ENCODE data around the gene FZD10.

The FZD10 gene
- total RNA-seq: 0 to 0.18 (median 0) reads per million in 9 experiments

DNA sequence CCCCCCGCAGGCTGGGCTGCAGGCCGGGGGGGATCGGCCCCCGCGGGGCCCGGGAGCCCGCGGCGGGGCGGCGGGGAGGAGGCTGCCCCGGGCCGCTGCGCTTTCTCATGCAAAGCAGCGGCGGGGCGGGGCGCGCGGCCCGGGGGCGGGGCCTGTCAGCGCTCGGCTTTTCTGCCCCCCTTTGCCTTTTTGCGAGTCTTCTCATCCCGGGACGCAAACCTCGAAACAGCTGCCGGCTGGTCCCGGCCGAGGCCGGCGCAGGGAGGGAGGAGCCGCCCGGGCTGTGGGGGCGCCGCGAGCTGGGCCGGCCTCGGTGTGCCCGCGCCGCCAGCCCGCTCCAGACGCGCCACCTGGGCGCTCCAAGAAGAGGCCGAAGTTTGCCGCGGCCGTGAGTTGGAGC, at the start of gene FZD10:
Gene FZD10, plus strand, starts transcription at position 198 of the 400 bp plus-strand sequence. CDS start 479 bp downstream, outside the sequence.
- DNase-seq (no peak), ATAC-seq (replicated peaks) (no peak)
- no peak within 1 kb of the TSS for H3K27ac Mint-ChIP-seq
- H3K36me3 Mint-ChIP-seq (ENCODE audit: insufficient read depth): no peaks in the 10 kb centered on the region
- H3K4me1 Mint-ChIP-seq (ENCODE audit: low read depth in 2 of 2): no peaks in the 10 kb centered on the region
- H3K4me3 Mint-ChIP-seq: no peak within 1 kb of the TSS
- H3K9me3 Mint-ChIP-seq: no peaks in the 10 kb centered on the region
- peaks cover 11 to 36% of the 10 kb centered on the region in 2 donors for H3K27me3 Mint-ChIP-seq

GRCh38 chr12:130114952-130115351, 47.3 kb upstream of the FZD10 start:
- Mint-ChIP-seq H3K4me3 (no peak overlapping the region), H3K9me3 (peaks cover 9 to 12% of the 10 kb centered on the region in 2 donors), H3K4me1 (ENCODE audit: low read depth in 2 of 2) (no peaks in the 10 kb centered on the region), H3K27me3 (peaks cover 0 to 20% of the 10 kb centered on the region in 2 donors), H3K27ac (no peak overlapping the region), H3K36me3 (ENCODE audit: insufficient read depth) (peaks cover 4% of the 10 kb centered on the region)
- DNase-seq (no peak), ATAC-seq (replicated peaks) (no peak)

GRCh38 chr12:130115646-130116045, 46.6 kb upstream of the FZD10 start:
- peaks cover 5 to 6% of the 10 kb centered on the region in 2 donors for H3K9me3 Mint-ChIP-seq
- peaks cover 0 to 27% of the 10 kb centered on the region in 2 donors for H3K27me3 Mint-ChIP-seq
- ATAC-seq (replicated peaks) (no peak), DNase-seq (no peak)
- H3K4me3 Mint-ChIP-seq: no peak overlapping the region
- H3K27ac Mint-ChIP-seq: no peak overlapping the region
- H3K36me3 Mint-ChIP-seq (ENCODE audit: insufficient read depth): peaks cover 4% of the 10 kb centered on the region
- no peaks in the 10 kb centered on the region for H3K4me1 Mint-ChIP-seq (ENCODE audit: low read depth in 2 of 2)

- no peak overlapping the region for H3K27ac Mint-ChIP-seq
- H3K9me3 Mint-ChIP-seq: peaks cover 0 to 8% of the 10 kb centered on the region in 2 donors
- H3K27me3 Mint-ChIP-seq: peaks cover 0 to 25% of the 10 kb centered on the region in 2 donors
- peaks cover 4% of the 10 kb centered on the region for H3K36me3 Mint-ChIP-seq (ENCODE audit: insufficient read depth)
- no peak for DNase-seq
- ATAC-seq (replicated peaks): no peak
- no peaks in the 10 kb centered on the region for H3K4me1 Mint-ChIP-seq (ENCODE audit: low read depth in 2 of 2)
- no peak overlapping the region for H3K4me3 Mint-ChIP-seq
Measured at GRCh38 chr12:130116791-130117190, 45.5 kb upstream of the FZD10 start.

DNA sequence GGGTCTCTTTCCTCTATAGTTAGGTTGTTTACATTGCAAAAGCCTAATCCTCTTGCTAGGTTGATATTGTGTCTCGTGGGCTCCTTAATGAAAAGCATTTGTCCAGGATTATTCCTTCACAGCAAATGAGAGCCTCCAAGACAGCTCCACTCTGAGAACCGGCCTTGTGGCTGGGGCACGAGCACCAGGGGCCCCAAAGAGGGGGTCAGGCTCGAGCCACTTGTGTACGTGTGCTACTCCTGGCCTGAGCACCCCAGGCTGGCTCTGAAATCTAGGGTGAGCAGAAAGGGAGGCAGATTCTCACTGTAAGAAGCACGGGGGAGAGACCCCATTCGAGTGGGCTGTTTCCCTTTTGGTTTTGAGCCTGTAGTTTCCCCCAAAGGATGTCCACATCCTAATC, 45.0 kb upstream of the FZD10 start:
- DNase-seq: no peak
- no peak overlapping the region for H3K27ac Mint-ChIP-seq
- peaks cover 0 to 21% of the 10 kb centered on the region in 2 donors for H3K27me3 Mint-ChIP-seq
- peaks cover 0 to 6% of the 10 kb centered on the region in 2 donors for H3K9me3 Mint-ChIP-seq
- no peaks in the 10 kb centered on the region for H3K4me1 Mint-ChIP-seq (ENCODE audit: low read depth in 2 of 2)
- no peak for ATAC-seq (replicated peaks)
- H3K4me3 Mint-ChIP-seq: no peak overlapping the region
- peaks cover 4% of the 10 kb centered on the region for H3K36me3 Mint-ChIP-seq (ENCODE audit: insufficient read depth)

DNA sequence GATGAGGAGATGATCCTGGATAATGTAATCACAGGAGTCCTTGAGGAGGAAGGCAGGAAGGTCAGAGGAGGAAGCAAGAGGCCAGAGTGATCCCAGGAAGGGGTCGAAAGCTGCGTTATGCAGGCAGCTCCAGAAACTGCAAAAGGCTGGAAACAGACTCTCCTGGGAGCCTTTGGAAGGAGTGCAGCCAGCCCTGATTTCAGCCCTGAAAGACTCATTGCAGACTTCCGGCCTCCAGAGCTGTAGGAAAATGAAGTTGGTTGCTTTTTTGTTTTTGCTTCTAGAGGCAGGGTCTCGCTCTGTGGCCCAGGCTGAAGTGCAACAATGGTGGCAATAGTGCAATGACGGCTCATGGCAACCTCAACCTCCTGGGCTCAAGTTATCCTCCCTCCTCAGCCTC, 44.6 kb upstream of the FZD10 start:
- Mint-ChIP-seq H3K4me3 (no peak overlapping the region), H3K4me1 (ENCODE audit: low read depth in 2 of 2) (no peaks in the 10 kb centered on the region), H3K27ac (no peak overlapping the region), H3K9me3 (peaks cover 0 to 6% of the 10 kb centered on the region in 2 donors), H3K36me3 (ENCODE audit: insufficient read depth) (peaks cover 4% of the 10 kb centered on the region), H3K27me3 (peaks cover 0 to 16% of the 10 kb centered on the region in 2 donors)
- ATAC-seq (replicated peaks) (no peak), DNase-seq (no peak)

GRCh38 chr12:130118181-130118580, 44.1 kb upstream of the FZD10 start:
- H3K4me1 Mint-ChIP-seq (ENCODE audit: low read depth in 2 of 2): no peaks in the 10 kb centered on the region
- no peak overlapping the region for H3K4me3 Mint-ChIP-seq
- H3K27ac Mint-ChIP-seq: no peak overlapping the region
- DNase-seq (no peak), ATAC-seq (replicated peaks) (no peak)
- H3K36me3 Mint-ChIP-seq (ENCODE audit: insufficient read depth): peaks cover 4% of the 10 kb centered on the region
- peaks cover 0 to 6% of the 10 kb centered on the region in 2 donors for H3K9me3 Mint-ChIP-seq
- peaks cover 0 to 11% of the 10 kb centered on the region in 2 donors for H3K27me3 Mint-ChIP-seq

- Mint-ChIP-seq H3K27me3 (peaks cover 0 to 10% of the 10 kb centered on the region in 2 donors), H3K36me3 (ENCODE audit: insufficient read depth) (no peaks in the 10 kb centered on the region), H3K4me1 (ENCODE audit: low read depth in 2 of 2) (no peaks in the 10 kb centered on the region), H3K9me3 (peaks cover 0 to 6% of the 10 kb centered on the region in 2 donors), H3K27ac (no peak overlapping the region), H3K4me3 (no peak overlapping the region)
- DNase-seq (no peak), ATAC-seq (replicated peaks) (no peak)
Measured at GRCh38 chr12:130119241-130119861, 42.9 kb upstream of the FZD10 start.

DNA sequence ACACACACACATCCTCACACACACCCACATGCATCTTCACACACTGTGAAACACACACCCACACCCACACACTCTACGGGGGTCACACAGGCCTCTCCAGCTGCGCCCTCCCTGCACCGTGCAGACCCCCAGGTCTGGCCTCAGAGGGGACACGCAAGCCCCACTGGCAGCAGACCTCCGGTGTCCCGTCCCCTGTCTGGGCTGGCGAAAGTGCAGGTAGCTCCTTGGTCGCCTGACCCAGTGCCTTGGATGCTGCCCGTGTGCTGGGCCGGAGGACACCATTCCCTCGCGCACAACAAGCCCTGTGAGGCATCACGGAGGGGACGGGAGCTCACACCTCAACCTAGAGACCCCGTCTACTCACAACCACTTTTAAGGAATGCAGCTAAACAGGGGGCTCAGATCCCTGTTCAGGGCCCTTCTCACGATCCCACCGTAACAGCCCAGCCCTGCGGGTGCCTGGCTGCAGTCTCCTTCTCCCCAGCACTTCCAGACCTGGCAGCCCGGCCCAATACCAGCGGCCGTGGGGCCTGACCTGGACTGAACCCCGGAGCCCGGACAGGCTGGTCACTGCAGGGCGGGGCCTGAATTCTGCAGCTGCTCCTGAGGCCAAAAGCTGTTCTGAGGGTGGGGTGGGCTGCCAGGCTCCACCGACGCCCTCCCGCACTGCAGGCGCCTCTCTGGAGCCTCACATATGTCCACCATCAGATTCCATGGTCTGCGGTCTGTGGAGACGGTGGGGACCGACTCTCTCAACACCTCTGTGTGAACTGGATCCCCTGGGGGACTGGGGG, 42.1 kb upstream of the FZD10 start:
- Mint-ChIP-seq H3K4me1 (ENCODE audit: low read depth in 2 of 2) (no peaks in the 10 kb centered on the region), H3K4me3 (no peak overlapping the region), H3K36me3 (ENCODE audit: insufficient read depth) (no peaks in the 10 kb centered on the region), H3K27ac (no peak overlapping the region), H3K9me3 (peaks cover 0 to 6% of the 10 kb centered on the region in 2 donors), H3K27me3 (peaks cover 0 to 10% of the 10 kb centered on the region in 2 donors)
- DNase-seq: no peak
- ATAC-seq (replicated peaks): no peak

DNA sequence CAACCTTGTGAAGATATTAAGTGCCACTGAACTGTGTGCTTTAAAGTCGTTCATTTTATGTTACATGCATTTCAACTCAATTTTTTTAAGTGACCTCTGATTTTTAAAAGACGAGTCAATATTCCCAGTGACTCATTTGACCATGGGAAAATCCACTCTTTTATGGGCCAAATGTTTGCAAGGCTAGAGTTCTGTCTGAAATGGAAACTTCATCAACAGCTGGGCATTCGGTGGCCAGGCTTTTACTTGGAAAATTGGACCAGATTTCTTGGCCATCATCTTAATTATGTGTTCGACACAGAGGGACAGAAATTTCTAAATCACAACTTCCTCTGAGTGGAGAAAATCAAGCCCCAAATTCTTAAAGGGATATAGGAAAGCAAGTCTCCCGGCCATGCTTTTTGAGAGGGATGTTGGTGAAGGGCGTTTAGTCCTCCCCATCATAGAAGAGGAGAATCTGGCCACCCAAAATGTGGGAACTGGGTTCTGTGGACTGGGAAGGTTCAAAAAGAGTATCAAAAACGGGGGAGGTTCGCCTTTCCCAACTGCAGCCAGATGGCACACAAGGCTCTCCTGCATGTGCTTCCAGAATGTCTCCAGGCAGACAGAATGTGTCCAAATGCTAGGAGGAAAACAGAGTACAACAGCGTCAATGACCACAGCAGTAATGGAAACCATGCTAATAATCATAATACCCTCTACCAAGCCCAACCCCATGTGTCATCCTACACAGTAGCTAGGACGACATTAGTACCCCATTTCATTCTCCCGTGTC, 40.9 kb upstream of the FZD10 start:
- Mint-ChIP-seq H3K9me3 (peaks cover 0 to 6% of the 10 kb centered on the region in 2 donors), H3K27me3 (peaks cover 0 to 10% of the 10 kb centered on the region in 2 donors), H3K27ac (no peak overlapping the region), H3K4me3 (no peak overlapping the region), H3K4me1 (ENCODE audit: low read depth in 2 of 2) (no peaks in the 10 kb centered on the region), H3K36me3 (ENCODE audit: insufficient read depth) (no peaks in the 10 kb centered on the region)
- ATAC-seq (replicated peaks) (no peak), DNase-seq (no peak)

- no peaks in the 10 kb centered on the region for H3K4me1 Mint-ChIP-seq (ENCODE audit: low read depth in 2 of 2)
- DNase-seq: no peak
- ATAC-seq (replicated peaks): no peak
- H3K27me3 Mint-ChIP-seq: peaks cover 0 to 10% of the 10 kb centered on the region in 2 donors
- no peaks in the 10 kb centered on the region for H3K36me3 Mint-ChIP-seq (ENCODE audit: insufficient read depth)
- H3K27ac Mint-ChIP-seq: no peak overlapping the region
- H3K4me3 Mint-ChIP-seq: no peak overlapping the region
- H3K9me3 Mint-ChIP-seq: peaks cover 0 to 6% of the 10 kb centered on the region in 2 donors
Measured at GRCh38 chr12:130122356-130122755, 39.9 kb upstream of the FZD10 start.

GRCh38 chr12:130124106-130124505, 38.2 kb upstream of the FZD10 start:
- ATAC-seq (replicated peaks) (no peak), DNase-seq (no peak)
- peaks cover 0 to 10% of the 10 kb centered on the region in 2 donors for H3K27me3 Mint-ChIP-seq
- H3K9me3 Mint-ChIP-seq: peaks cover 0 to 6% of the 10 kb centered on the region in 2 donors
- H3K36me3 Mint-ChIP-seq (ENCODE audit: insufficient read depth): no peaks in the 10 kb centered on the region
- H3K4me1 Mint-ChIP-seq (ENCODE audit: low read depth in 2 of 2): no peaks in the 10 kb centered on the region
- no peak overlapping the region for H3K27ac Mint-ChIP-seq
- no peak overlapping the region for H3K4me3 Mint-ChIP-seq

DNA sequence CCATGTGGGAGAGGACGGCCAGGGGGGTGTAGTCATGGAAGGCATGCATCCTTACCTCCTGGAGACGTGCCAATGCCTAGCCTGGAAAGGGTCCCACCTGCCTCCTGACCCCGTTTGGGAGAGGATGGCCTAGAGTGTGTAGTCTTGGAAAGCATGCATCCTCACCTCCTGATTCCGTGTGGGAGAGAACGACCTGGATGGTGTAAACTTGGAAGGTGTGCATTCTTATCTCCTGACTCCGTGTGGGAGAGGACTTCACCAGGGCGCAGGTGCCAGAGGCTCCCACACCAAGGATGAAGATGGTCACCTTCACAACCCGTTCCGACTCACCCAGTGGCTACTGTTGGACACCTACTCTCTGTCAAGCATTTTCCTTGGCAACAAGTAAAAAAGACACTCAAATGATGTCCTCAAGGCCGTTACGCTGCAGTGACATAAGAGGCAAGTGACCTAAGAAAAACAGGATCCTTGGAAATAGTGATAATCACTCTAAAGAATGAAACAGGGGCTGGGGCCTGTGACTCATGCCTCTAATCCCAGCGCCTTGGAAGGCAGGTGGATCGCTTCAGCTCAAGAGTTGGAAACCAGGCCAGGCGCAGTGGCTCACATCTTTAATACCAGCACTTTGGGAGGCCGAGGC, 37.5 kb upstream of the FZD10 start:
- no peak overlapping the region for H3K27ac Mint-ChIP-seq
- H3K27me3 Mint-ChIP-seq: peaks cover 0 to 10% of the 10 kb centered on the region in 2 donors
- no peaks in the 10 kb centered on the region for H3K4me1 Mint-ChIP-seq (ENCODE audit: low read depth in 2 of 2)
- no peak overlapping the region for H3K4me3 Mint-ChIP-seq
- no peak for DNase-seq
- no peaks in the 10 kb centered on the region for H3K36me3 Mint-ChIP-seq (ENCODE audit: insufficient read depth)
- ATAC-seq (replicated peaks): no peak
- H3K9me3 Mint-ChIP-seq: peaks cover 0 to 6% of the 10 kb centered on the region in 2 donors

Measured in effector memory CD8-positive, alpha-beta T cell (primary cell).